Immature natural killer cell (primary cell): Measurements from ENCODE around the gene ARMCX4. TPM values are rescaled to one million over a fixed set of nuclear protein-coding genes. Genes with fewer than 3 reads are reported as not detected.
"Not testable (repeated sequence)": the region's sequence is repeated elsewhere in the genome, so short reads cannot be mapped to it uniquely, and the experiment has no call there.

ENCODE experiments used
- DNase-seq, 3 donors: peaks; one replicate each; pipeline ENCODE4 v3.0.0; 2022; ENCODE audit warnings: mixed read lengths in 1 of 3
- H3K27ac Mint-ChIP-seq, 6 donors: one replicate each; pipeline ENCODE4 v1.8.0; 2020; ENCODE audit warnings: mixed read lengths in 6 of 6, mild to moderate bottlenecking in 5 of 6, inconsistent platforms in 4 of 6, moderate library complexity in 3 of 6
- H3K27me3 Mint-ChIP-seq, 3 donors: one replicate each; pipeline ENCODE4 v1.8.0; 2020 to 2021; ENCODE audit warnings: low read depth in 3 of 3, mild to moderate bottlenecking in 3 of 3, mixed read lengths in 3 of 3, moderate library complexity in 3 of 3, inconsistent platforms in 1 of 3
- H3K36me3 Mint-ChIP-seq, 3 donors: one replicate each; pipeline ENCODE4 v1.8.0; 2020; ENCODE audit warnings: mixed read lengths in 3 of 3, inconsistent platforms in 2 of 3, mild to moderate bottlenecking in 2 of 3
- H3K4me1 Mint-ChIP-seq, 2 donors: one replicate each; pipeline ENCODE4 v1.8.0; 2020; ENCODE audit warnings: inconsistent platforms in 2 of 2, mild to moderate bottlenecking in 2 of 2, mixed read lengths in 2 of 2, moderate library complexity in 1 of 2
- H3K4me3 Mint-ChIP-seq, 5 donors: one replicate each; pipeline ENCODE4 v1.8.0; 2020; ENCODE audit warnings: mild to moderate bottlenecking in 5 of 5, mixed read lengths in 5 of 5, inconsistent platforms in 3 of 5, moderate library complexity in 3 of 5
- H3K9me3 Mint-ChIP-seq, 6 donors: one replicate each; pipeline ENCODE4 v1.8.0; 2020; ENCODE audit warnings: mild to moderate bottlenecking in 6 of 6, mixed read lengths in 6 of 6, inconsistent platforms in 4 of 6, moderate library complexity in 3 of 6
- polyA plus RNA-seq, 3 donors: library from polyadenylated mRNA; unstranded; fragments of 300-500 nt; fragmentation: Illumina TruSeq; gene quantifications; one replicate each; pipeline ENCODE4 v1.2.3, GENCODE V29; 2021

Gene ARMCX4
- polyA plus RNA-seq, 3 donors from 2014 or later: 0.50 to 2.9 (median 1.2) TPM

- DNase-seq: no peak
- Mint-ChIP-seq H3K27ac (no peak overlapping the region), H3K4me1 (no peaks in the 10 kb centered on the region), H3K27me3 (peaks cover 0 to 4% (median 0%) of the 10 kb centered on the region in 3 donors), H3K36me3 (no peaks in the 10 kb centered on the region), H3K4me3 (no peak overlapping the region), H3K9me3 (no peaks in the 10 kb centered on the region)
Observed at GRCh38 chrX:101493225-101493624, 8.0 kb downstream of the ARMCX4 start.

- H3K27ac Mint-ChIP-seq, H3K27me3 Mint-ChIP-seq, H3K4me3 Mint-ChIP-seq, H3K9me3 Mint-ChIP-seq, H3K36me3 Mint-ChIP-seq, DNase-seq, H3K4me1 Mint-ChIP-seq: not testable (repeated sequence)
Observed at GRCh38 chrX:101502929-101503328, 17.7 kb downstream of the ARMCX4 start.

GRCh38 chrX:101507372-101507771 lies 22.1 kb downstream of the ARMCX4 start:
- H3K27me3 Mint-ChIP-seq: peaks cover 0 to 3% (median 0%) of the 10 kb centered on the region in 3 donors
- DNase-seq: no peak
- H3K36me3 Mint-ChIP-seq: peaks cover 0 to 3% (median 0%) of the 10 kb centered on the region in 3 donors
- no peaks in the 10 kb centered on the region for H3K9me3 Mint-ChIP-seq
- no peak overlapping the region for H3K27ac Mint-ChIP-seq
- no peak overlapping the region for H3K4me3 Mint-ChIP-seq
- no peaks in the 10 kb centered on the region for H3K4me1 Mint-ChIP-seq

- no peak overlapping the region for H3K27ac Mint-ChIP-seq
- no peaks in the 10 kb centered on the region for H3K9me3 Mint-ChIP-seq
- H3K27me3 Mint-ChIP-seq: peaks cover 0 to 3% (median 0%) of the 10 kb centered on the region in 3 donors
- no peaks in the 10 kb centered on the region for H3K4me1 Mint-ChIP-seq
- no peak for DNase-seq
- H3K4me3 Mint-ChIP-seq: no peak overlapping the region
- peaks cover 0 to 3% (median 0%) of the 10 kb centered on the region in 3 donors for H3K36me3 Mint-ChIP-seq
Observed at GRCh38 chrX:101507986-101508385, 22.7 kb downstream of the ARMCX4 start.

- Mint-ChIP-seq H3K27me3 (peaks cover 0 to 10% (median 3%) of the 10 kb centered on the region in 3 donors), H3K27ac (no peak overlapping the region), H3K9me3 (peaks cover 0 to 7% (median 2%) of the 10 kb centered on the region in 6 donors), H3K4me3 (no peak overlapping the region), H3K4me1 (no peaks in the 10 kb centered on the region), H3K36me3 (no peaks in the 10 kb centered on the region)
- DNase-seq: no peak
Observed at GRCh38 chrX:101530944-101531343, 45.7 kb downstream of the ARMCX4 start.

Other genes starting within 250 kb of the ARMCX4 start
- gene TAF7L, start 194.1 kb upstream of the ARMCX4 start, polyA plus RNA-seq: not detected
- 10 to 100 TPM in 1 of 3 donors, 1 to 10 TPM in 2; 3.1 to 10.5 (median 6.4) TPM for gene TIMM8A, start 136.7 kb upstream of the ARMCX4 start, polyA plus RNA-seq
- 1 to 10 TPM in 1 of 3 donors, under 1 TPM in 2; 0.36 to 3.4 (median 0.91) TPM for gene BTK, start 99.3 kb upstream of the ARMCX4 start, polyA plus RNA-seq
- 1,000 to 10,000 TPM in 1 of 3 donors, 100 to 1,000 TPM in 2; 753 to 1,251 (median 825) TPM for gene RPL36A, start 94.4 kb upstream of the ARMCX4 start, polyA plus RNA-seq
- gene GLA, start 77.5 kb upstream of the ARMCX4 start, polyA plus RNA-seq: 10 to 100 TPM; 19.3 to 23.6 (median 22.7) TPM
- 100 to 1,000 TPM in 2 of 3 donors, 10 to 100 TPM in 1; 80.6 to 188 (median 120) TPM for gene HNRNPH2, start 77.2 kb upstream of the ARMCX4 start, polyA plus RNA-seq
- gene ARMCX1, start 65.1 kb downstream of the ARMCX4 start, polyA plus RNA-seq: under 1 TPM in 2 of 3 donors, not detected in 1; 0.14 to 0.21 TPM
- 10 to 100 TPM; 38.0 to 58.2 (median 38.5) TPM for gene ARMCX6, start 132.5 kb downstream of the ARMCX4 start, polyA plus RNA-seq
- gene ARMCX3, start 137.7 kb downstream of the ARMCX4 start, polyA plus RNA-seq: 10 to 100 TPM; 12.2 to 26.5 (median 20.6) TPM
- 1 to 10 TPM in 2 of 3 donors, under 1 TPM in 1; 1.00 to 1.3 (median 1.1) TPM for gene ARMCX2, start 174.4 kb downstream of the ARMCX4 start, polyA plus RNA-seq